Epithelial cell of esophagus (primary cell): ENCODE measurements around the gene IL37.

ENCODE experiments used
- DNase-seq: peaks from one replicate; pipeline ENCODE4 v3.0.0; 2010; ENCODE audit warnings: low read depth
- H3K4me3 ChIP-seq: 2 replicates; pipeline ENCODE4 v1.5.1; 2011; ENCODE audit warnings: mild to moderate bottlenecking, low read length, control low read depth
- TF ChIP-seq, protein P1 (sequence below): IDR thresholded peaks from 2 replicates; pipeline ENCODE4 v1.5.1; 2011; ENCODE audit warnings: low read depth, mild to moderate bottlenecking, low read length, control low read depth, inconsistent platforms; ENCODE audit not compliant: insufficient read depth; ENCODE audit errors: missing control alignments

IL37 gene

DNA sequence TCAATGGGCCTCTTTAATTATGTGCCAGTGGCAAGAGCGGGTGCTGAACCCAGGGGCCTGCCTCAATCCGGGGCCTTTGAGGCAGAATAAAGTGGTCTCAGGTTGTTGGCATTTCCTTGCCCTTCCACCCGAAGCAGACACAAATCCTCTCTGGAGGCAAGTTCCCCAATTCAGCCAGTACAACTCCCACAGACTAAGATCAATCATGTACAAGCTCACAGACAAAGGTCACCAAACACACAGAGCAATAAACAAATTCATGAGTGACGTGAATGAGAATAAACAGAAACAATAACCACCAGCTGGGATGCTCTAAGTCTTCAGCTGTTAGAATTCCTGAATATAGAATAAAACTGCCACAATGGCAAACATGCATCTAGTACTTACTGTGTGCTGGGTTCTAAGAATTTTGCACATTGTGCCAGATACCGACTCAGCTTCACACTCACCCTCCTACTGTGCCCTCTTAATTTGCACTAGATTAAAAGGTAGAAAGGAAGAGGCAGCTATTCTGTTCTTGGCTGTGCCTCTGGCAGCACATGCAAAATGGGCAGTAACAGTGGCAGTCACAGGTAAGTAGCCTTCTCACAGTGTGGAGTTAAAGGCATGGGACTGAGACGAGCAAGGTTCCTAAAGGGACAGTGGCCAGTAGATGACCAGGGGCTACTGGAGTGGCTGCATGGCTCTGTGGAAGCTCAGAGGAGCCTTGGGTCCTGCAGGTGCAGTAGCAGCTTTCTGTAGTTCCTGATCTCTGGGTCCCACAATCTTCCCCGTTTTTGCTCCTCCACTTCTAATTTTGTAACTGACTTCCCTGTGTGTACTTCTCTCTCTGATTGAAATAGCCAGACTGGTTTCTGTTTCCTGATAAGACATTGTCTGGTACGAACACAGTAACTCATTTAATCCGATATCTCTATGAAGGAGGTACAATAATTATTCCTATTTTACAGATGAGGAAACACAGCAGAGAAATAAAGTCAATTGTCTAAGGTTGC lies 39.8 kb upstream of the IL37 start:
- no peak for DNase-seq
- H3K4me3 ChIP-seq: no peak overlapping the region
- TF ChIP-seq, protein P1, sequence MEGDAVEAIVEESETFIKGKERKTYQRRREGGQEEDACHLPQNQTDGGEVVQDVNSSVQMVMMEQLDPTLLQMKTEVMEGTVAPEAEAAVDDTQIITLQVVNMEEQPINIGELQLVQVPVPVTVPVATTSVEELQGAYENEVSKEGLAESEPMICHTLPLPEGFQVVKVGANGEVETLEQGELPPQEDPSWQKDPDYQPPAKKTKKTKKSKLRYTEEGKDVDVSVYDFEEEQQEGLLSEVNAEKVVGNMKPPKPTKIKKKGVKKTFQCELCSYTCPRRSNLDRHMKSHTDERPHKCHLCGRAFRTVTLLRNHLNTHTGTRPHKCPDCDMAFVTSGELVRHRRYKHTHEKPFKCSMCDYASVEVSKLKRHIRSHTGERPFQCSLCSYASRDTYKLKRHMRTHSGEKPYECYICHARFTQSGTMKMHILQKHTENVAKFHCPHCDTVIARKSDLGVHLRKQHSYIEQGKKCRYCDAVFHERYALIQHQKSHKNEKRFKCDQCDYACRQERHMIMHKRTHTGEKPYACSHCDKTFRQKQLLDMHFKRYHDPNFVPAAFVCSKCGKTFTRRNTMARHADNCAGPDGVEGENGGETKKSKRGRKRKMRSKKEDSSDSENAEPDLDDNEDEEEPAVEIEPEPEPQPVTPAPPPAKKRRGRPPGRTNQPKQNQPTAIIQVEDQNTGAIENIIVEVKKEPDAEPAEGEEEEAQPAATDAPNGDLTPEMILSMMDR: no peak

DNA sequence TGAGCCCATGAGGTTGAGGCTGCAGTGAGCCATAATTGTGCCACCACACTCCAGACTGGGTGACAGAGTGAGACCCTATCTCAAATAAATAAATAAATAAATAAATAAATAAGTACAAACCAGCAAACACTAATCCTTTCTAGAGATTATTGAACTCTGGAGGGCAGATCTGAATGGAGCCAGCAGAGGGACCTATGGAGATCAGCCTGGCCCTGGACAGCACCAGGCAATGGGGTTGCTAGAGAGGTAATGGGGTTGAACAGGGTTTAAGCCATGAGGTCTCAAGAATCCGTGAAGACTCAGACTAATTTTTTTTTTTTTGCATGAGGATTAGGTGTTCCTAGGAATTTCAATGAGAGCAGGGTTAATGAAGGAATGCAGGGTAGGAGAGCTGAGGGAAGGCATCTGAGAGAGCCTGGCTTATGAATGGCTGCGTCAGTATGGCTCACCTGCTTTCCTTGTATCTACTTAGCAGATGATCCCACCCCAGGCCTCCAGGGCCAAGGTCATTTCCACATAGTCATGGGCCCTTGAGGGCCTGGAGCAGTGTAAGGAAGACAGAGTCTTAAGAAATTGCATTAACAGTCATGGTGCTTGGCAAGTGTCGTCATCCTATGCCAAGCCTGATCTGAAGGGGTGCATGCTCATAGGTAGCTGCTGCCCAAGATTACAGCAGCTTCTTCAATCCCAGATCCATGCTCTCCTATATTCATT lies 34.6 kb upstream of the IL37 start:
- H3K4me3 ChIP-seq: no peak overlapping the region
- peak; percentile 94 for DNase-seq
- TF ChIP-seq, protein P1: no peak

DNA sequence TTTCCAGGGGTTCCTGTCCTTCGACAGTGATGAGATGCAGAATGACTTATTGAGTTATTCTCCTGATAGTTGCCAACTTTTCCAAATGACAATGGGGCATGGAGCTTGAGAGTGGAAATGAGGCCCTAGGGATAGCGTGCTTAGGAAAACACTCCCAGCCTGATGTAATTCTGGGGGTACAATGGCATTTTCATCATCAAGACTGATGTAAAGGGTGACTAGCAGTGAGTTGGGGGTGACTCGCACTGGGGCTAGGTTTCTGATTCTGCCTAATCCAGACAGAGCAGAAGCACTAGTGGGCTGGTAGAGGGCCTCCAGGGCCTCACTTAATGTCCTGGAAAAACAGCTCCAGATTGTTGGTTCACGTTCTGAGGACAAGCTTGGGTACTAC lies 34.0 kb upstream of the IL37 start:
- TF ChIP-seq, protein P1: no peak
- DNase-seq: no peak
- no peak overlapping the region for H3K4me3 ChIP-seq

DNA sequence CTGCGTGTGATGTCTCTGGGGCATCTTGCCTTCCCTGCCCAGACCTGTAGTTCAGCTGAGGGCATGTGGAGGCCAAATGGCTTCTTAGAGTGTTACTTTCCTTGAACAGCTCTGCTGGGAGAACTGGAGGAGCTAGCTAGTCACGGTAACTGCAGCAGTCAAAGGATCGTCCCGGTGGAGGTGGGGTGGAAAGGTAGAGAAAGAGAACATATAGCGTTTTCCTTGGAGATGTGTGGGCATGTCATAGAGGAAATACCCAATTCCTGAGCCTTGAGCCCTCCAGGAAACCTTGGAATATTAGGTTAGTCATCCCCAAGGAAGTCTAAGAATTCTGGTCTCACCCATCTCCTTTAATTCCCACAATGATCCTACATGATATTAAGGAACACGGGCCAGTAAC lies 33.5 kb upstream of the IL37 start:
- peak; percentile 98 for DNase-seq
- TF ChIP-seq, protein P1: no peak
- no peak overlapping the region for H3K4me3 ChIP-seq

DNA sequence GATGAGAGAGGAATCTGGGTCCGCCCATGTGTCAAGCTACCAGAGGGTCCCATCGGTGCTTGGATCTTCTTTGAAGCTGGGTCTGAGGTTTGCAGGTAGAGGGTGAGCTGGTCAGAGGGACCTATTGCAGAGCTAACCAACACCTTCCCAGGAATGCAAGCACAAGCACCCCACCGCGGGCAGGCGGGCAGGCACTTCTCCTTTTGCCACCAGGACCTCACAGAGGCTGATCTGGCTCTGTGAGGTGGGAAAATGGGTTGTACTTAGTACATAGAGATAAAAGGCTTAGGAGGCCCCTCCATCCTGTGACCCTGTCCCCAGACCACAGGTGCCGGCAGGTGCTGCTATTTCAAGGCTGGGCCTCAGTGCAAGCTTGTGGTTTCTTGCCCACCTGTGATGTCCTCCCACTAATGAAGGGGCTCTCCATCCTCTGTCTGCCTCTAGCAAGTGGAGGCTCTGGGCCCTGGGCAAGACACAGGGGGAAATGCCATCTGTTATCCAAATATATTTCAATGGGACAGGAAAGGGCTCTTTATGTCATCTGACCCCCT lies 31.4 kb upstream of the IL37 start:
- no peak for DNase-seq
- TF ChIP-seq, protein P1: no peak
- no peak overlapping the region for H3K4me3 ChIP-seq

DNA sequence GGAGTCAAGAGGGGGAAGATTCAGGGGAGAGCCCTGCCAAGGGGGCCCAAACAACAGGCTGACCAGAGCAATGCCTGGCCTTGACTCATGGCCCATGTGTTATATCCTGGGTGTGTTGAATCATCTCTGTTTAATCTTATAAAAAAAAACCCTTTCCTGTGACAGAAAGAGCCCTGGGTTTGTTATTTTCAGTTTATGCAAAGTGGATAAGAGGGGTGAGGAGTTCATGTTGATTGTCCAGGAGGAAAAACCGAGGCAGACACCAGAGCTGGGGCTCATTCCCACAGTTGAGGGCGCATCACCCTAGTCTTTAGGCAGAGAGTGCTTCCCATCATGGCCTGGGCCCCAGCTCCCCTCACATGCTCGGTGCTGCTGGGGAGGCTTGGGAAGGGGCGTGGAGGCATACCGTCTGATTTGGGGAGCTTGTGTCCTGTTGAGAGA lies 30.9 kb upstream of the IL37 start:
- no peak overlapping the region for H3K4me3 ChIP-seq
- TF ChIP-seq, protein P1: no peak
- DNase-seq: peak; percentile 68
